MM.1S (cell line): ENCODE results near the gene LYZL1.

Source experiments
- EZH2 ChIP-seq: fragments of 300-600 bp; sonication (generic); optimal IDR thresholded peaks from 2 replicates; pipeline ENCODE3; 2017; ENCODE audit warnings: low read depth, mild to moderate bottlenecking, antibody characterized with exemption, low read length, mixed read lengths
- TF ChIP-seq, protein P1 (sequence below): fragments of 300-600 bp; sonication (generic); IDR thresholded peaks from 2 replicates; pipeline ENCODE4 v1.5.1; 2016; ENCODE audit warnings: antibody characterized with exemption, low read length, mixed read lengths

DNA sequence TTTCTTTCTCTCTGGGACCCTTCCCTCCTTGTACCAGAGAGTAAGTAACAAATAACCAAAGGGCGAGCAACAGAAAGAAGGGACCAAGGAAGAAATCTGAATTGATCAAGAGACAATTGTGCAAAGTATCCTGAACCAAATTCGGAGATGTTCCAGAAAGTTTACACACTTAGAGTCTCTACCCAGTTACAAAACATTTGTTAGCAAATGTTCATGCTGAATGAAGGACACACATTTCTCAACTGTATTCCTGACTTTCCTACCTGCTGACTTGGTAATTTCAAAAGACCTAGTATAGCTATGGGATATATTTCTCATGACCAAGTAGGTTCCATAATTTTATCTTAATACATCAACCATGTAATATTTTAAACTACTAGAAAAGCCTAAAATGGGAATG lies 37.4 kb downstream of the LYZL1 start:
- no peak for TF ChIP-seq EZH2
- TF ChIP-seq, protein P1, sequence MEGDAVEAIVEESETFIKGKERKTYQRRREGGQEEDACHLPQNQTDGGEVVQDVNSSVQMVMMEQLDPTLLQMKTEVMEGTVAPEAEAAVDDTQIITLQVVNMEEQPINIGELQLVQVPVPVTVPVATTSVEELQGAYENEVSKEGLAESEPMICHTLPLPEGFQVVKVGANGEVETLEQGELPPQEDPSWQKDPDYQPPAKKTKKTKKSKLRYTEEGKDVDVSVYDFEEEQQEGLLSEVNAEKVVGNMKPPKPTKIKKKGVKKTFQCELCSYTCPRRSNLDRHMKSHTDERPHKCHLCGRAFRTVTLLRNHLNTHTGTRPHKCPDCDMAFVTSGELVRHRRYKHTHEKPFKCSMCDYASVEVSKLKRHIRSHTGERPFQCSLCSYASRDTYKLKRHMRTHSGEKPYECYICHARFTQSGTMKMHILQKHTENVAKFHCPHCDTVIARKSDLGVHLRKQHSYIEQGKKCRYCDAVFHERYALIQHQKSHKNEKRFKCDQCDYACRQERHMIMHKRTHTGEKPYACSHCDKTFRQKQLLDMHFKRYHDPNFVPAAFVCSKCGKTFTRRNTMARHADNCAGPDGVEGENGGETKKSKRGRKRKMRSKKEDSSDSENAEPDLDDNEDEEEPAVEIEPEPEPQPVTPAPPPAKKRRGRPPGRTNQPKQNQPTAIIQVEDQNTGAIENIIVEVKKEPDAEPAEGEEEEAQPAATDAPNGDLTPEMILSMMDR = no peak
